ENCODE results near the gene CDH7. TPM values are rescaled to one million over a fixed set of nuclear protein-coding genes. Genes with fewer than 3 reads are reported as not detected.
A peak's percentile ranks its signal among the peaks of the same experiment; 100 is the strongest.

The CDH7 gene
- total RNA-seq, 1 donor from 2014 or later: not detected

GRCh38 chr18:65938592-65939372, 188.0 kb downstream of the CDH7 start:
- TF ChIP-seq, protein P1, sequence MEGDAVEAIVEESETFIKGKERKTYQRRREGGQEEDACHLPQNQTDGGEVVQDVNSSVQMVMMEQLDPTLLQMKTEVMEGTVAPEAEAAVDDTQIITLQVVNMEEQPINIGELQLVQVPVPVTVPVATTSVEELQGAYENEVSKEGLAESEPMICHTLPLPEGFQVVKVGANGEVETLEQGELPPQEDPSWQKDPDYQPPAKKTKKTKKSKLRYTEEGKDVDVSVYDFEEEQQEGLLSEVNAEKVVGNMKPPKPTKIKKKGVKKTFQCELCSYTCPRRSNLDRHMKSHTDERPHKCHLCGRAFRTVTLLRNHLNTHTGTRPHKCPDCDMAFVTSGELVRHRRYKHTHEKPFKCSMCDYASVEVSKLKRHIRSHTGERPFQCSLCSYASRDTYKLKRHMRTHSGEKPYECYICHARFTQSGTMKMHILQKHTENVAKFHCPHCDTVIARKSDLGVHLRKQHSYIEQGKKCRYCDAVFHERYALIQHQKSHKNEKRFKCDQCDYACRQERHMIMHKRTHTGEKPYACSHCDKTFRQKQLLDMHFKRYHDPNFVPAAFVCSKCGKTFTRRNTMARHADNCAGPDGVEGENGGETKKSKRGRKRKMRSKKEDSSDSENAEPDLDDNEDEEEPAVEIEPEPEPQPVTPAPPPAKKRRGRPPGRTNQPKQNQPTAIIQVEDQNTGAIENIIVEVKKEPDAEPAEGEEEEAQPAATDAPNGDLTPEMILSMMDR (IDR thresholded peaks at IDR 0.05; ENCODE audit: insufficient read depth, low read length, poor library complexity, severe bottlenecking): peak; percentile 42
- Histone ChIP-seq H3K36me3 (ENCODE audit: control insufficient read depth, insufficient read depth, low read length) (no peaks in the 10 kb centered on the region), H3K27me3 (ENCODE audit: control insufficient read depth, insufficient read depth, low read length) (no peaks in the 10 kb centered on the region), H3K4me3 (ENCODE audit: low read depth, low read length) (no peak overlapping the region)
- DNase-seq (ENCODE audit: low read depth): no peak
